ENCODE measurements around the gene NMRK1.

GRCh38 chr9:75096796-75097195, 8.8 kb upstream of the NMRK1 start:
- TF ChIP-seq CTCF (conservative IDR thresholded peaks at IDR 0.05; ENCODE audit: low read depth in 2 of 2) (no peak), EZH2phosphoT487 (IDR thresholded peaks at IDR 0.05; ENCODE audit: unreplicated experiment) (no peak), NANOG (IDR thresholded peaks at IDR 0.05; ENCODE audit: borderline replicate concordance) (no peak), CREB1 (CRISPR knock-in tag; IDR thresholded peaks at IDR 0.05; ENCODE audit: low read depth) (no peak), POLR2AphosphoS5 (IDR thresholded peaks at IDR 0.05; ENCODE audit: low read depth) (no peak), REST (IDR thresholded peaks at IDR 0.05; ENCODE audit: unreplicated experiment) (no peak), EZH2 (IDR thresholded peaks at IDR 0.05; ENCODE audit: low read depth, unreplicated experiment) (no peak), ZNF114 (CRISPR knock-in tag; IDR thresholded peaks at IDR 0.05) (no peak), JUNB (IDR thresholded peaks at IDR 0.05; ENCODE audit: unreplicated experiment) (no peak), STAT1 (IDR thresholded peaks at IDR 0.05; ENCODE audit: unreplicated experiment) (no peak)
